Erythroblast (primary cell): ENCODE data around the gene WDR45B.

Experiments
- GATA1 ChIP-seq: IDR thresholded peaks from 2 replicates; pipeline ENCODE4 v1.6.1; 2011; ENCODE audit warnings: low read depth, mild to moderate bottlenecking, control low read depth, low read length, moderate library complexity
- POLR2A ChIP-seq: IDR thresholded peaks from 2 replicates; pipeline ENCODE4 v1.6.1; 2011; ENCODE audit warnings: mild to moderate bottlenecking, low read length

DNA sequence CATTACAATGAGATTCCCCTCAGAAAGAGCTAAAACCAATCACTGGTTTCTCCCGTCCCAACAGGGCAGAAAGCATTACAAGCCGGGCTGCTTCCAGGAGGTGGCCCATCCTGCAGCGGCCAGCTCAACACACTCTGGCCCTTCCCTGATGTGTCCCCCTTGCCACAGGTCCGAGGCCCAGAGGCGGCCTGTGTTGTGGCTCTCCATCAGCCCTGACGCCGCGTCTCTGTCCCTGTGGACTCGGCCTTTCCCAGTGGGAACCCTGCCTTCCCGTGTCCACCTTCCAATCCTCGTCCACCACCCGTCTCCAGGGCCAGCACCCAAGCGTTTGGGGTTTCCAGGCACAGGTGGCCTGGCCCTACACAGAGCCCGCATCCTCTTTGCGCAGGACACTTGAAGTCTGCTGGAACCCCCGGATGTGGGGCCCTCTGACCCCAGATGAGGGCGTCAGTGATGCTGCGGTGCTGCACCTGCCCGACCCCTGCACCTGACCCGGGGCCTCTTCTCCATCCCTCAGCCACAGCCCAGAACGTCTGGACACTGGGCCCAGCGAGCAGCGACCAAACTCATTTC is 29.2 kb upstream of the WDR45B start:
- no peak for TF ChIP-seq POLR2A
- no peak for TF ChIP-seq GATA1
